Measurements from ENCODE around the gene OSBPL5. TPM values are rescaled to one million over a fixed set of nuclear protein-coding genes. Genes with fewer than 3 reads are reported as not detected.

OSBPL5 gene
- total RNA-seq, 1 donor from 2014 or later = 19.6 TPM

DNA sequence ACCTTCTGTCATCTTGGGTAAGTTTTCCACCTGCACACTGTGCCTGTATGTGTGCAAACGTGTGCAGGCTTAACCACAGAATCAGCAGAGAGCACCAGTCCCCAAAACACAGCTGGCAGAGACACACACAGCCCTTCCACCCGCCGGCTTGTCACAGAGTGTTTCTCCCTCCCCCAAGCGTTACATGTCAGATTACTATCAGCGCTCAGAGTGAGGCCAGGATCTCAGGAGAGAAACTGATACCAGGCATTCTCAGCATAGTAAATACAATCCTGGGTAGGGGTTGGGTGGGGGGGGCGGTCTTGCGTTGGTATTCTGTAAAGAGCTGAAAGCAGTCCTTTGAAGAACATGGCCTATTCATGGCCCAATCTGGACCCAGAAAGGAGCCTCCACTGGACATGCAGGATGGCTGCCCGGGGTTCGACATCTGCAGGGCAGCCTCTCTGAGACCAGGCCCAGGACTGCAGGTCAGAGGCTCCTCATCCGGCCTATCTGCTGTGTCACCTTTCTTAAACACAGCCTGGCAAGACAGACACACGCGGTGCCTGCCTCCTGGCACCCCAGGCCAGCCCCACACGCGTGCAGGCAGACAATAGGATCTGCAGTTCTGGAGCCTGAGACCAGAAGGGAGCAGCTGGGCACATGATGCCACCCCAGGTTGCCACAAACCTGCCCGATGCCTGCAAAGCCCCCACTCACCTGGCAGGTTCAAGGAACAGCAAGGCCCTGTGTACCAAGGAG lies 1.7 kb downstream of the OSBPL5 start:
- no peak for DNase-seq

GRCh38 chr11:3162410-3163240 lies 2.5 kb downstream of the OSBPL5 start:
- DNase-seq = no peak

- DNase-seq = no peak
Measured at GRCh38 chr11:3161720-3162409, 3.2 kb downstream of the OSBPL5 start.

- DNase-seq = no peak
Measured at GRCh38 chr11:3161309-3161708, 3.8 kb downstream of the OSBPL5 start.

GRCh38 chr11:3160252-3161031 lies 4.7 kb downstream of the OSBPL5 start:
- DNase-seq = peak; percentile 88

- no peak for DNase-seq
Measured at GRCh38 chr11:3159296-3160190, 5.6 kb downstream of the OSBPL5 start.

DNA sequence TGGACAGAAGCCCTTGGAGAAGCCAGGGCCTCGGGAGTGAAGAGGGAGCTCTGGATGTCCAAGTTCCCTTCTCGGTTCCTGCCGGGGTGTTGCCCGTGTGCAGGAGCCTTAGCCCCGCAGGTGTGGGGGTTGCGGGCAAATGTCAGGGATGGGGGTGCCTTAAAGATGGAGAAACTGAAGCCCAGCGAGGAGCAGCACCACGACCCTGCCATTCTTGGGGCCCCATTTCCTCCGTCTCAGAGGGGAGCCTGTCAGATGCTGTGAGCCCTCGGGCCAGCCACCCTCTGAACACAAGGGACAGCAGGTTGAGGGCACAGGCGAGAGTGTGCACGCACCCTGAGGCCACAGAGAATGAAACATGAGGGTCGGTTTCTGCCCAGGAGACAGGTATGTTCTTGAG lies 6.3 kb downstream of the OSBPL5 start:
- no peak for DNase-seq

GRCh38 chr11:3158131-3158591 lies 6.9 kb downstream of the OSBPL5 start:
- no peak for DNase-seq

GRCh38 chr11:3157381-3158130 lies 7.6 kb downstream of the OSBPL5 start:
- no peak for DNase-seq

DNA sequence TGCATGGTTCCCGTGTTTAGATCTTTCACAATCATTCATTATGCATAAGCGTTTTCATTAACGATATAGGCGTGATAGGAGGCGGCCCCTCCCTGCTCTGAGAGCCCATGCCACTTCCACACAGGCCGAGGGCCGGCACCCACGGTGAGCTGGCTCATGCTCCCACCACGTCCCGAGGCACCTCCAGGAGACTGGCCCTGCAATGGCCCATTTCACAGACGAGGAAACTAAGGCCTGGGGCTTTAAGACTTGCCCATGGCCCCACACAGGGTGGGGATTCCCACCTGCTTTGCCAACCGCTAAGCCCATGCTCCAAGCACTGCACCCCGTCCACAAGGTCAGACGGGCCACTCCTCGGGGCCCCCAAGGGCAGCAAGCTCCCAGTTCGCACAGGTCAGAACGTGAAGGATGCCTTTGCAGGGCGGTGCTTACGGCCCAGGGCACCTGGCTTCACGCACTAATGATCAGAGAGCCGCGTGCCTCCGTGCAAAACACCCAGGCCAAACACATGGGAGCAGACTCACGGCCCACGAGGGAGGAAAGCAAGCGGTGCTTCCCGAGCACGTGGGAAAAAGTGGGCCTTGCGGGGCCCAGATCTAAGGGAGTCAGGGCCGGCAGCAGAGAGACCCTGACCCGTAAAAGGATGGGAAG lies 8.3 kb downstream of the OSBPL5 start:
- DNase-seq = no peak

- peak; percentile 78 for DNase-seq
Measured at GRCh38 chr11:3156282-3156660, 8.8 kb downstream of the OSBPL5 start.

GRCh38 chr11:3155691-3156258 lies 9.3 kb downstream of the OSBPL5 start:
- DNase-seq = no peak

DNA sequence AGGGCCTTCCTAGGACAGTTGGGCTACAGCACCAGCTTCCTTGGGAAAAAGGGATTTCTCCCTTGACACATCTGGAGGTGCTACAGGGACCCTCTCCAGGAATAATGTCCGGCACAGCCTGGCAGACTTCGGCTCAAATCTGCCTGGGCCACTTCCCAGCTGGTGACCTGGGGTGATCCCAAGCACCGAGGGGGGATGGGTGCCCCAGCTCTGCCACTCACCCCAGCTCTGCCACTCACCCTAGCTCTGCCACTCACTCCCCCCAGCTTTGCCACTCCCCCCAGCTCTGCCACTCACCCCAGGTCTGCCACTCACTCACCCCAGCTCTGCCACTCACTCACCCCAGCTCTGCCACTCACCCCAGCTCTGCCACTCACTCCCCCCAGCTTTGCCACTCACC lies 9.9 kb downstream of the OSBPL5 start:
- no peak for DNase-seq

DNA sequence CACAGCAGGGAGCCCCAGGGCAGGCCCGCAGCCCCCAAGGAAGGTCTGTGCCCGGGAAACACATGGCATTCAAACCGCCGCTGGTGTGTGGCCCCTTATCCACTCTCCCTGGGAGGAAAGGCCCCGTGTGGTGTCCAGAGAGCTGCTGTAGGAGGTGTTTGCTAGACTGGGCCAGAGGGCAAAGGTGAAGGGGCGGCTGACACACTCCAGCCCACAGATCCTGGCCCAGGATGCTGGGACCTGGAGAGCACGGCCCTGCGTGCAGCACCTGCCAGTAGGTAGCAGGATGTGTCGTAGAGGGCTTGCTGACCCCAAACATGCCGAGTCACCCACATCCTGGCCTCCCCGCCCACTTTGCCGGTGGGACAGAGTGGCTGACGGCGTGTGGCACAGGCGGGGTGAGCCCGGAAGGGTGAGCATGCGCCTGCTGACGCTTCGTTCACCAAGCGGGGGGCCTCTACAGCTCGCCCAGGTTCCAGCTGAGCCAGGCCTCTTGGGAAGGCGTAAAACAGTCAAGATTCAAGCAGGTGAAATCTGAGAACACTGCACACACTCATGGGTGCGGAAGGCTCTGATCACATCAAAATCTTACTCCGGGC lies 11.0 kb downstream of the OSBPL5 start:
- DNase-seq = no peak

DNA sequence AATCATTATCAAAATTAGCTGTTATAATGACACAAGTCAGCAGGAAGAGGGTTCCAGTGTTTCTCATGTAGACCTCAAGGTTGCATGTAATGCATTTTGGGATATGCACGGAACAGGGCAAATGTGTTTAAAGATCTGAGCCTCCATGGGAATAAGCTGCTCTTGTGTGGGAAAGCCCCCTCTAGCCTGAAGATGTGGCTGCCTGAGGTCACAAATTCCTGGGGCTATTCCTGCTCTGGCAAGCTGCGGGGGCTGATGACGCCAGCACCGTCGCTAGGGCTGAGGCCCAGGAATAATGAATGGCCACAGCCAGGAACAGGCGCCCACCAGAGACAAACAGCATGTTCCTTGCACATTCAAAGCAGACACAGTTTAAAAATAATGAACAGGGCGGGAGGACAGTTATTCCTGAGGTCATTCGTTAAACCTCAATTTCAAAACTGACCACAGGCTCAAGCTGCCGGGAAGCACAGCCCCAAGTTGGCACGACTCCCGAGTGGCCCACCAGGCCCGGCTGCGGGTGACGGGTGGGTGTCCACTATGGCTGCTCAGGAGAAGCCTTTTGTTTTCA lies 11.7 kb downstream of the OSBPL5 start:
- DNase-seq = peak; percentile 45

DNA sequence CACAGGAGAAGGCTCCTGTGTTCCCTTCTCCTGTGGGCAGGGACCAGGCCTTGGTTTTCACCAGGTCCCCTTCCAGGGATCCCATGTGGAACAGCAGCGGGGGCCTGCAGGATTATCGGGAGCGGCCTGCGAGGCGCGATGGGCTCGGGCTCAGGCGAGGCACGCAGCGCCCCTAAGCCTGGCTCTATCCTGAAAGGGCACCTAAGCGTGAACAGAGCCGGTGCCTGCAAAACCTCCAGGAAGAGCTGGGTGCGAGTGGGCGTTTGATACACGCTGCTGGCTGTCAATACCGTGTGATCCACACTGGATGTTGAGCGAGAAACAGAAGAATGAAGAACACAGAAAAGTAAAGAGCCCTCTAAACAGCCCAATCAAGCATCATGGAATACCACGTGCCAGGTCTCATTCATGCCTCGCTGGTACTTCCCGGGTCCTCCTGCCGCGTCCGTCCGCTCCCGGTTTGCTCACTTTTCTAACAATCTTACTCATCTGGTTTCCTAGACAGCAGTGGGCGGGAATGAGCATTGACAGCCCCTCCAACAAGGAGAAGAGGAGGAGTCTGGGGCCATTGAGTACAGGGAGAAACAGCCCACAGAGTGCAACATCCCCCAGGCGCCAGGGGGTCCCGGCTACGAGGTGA lies 12.5 kb downstream of the OSBPL5 start:
- DNase-seq = no peak

GRCh38 chr11:3150726-3151125 lies 14.4 kb downstream of the OSBPL5 start:
- DNase-seq = no peak

DNA sequence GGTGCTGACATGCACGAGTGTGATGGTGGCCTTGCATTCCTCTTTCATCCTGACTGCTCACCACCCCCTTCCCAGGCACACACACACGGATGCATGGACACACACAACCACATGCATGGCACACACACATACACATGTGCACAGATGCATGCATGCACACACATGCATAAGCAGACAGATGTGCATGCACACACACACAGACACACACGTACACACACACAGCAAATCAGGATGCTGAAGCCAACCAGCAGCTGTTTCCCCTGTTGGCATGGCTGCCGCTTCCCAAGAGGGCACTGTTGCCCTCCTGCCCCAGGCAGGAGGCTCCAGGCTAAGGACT lies 15.3 kb downstream of the OSBPL5 start:
- no peak for DNase-seq
